Stimulated activated CD8-positive, alpha-beta memory T cell treated with anti-CD3 and anti-CD28 coated beads, Interleukin-7, amount 100 ng/mL, for 1 hour (primary cell): ENCODE results near the gene FN1.
"Not testable (repeated sequence)": the region's sequence is repeated elsewhere in the genome, so short reads cannot be mapped to it uniquely, and the experiment has no call there.

Source experiments
- DNase-seq, 2 donors: peaks; one replicate each; pipeline ENCODE4 v3.0.0-alpha.2; 2020; ENCODE audit warnings: low read depth in 2 of 2

Gene FN1

GRCh38 chr2:215365184-215365658, 70.6 kb downstream of the FN1 start:
- DNase-seq, result no peak

- DNase-seq, result no peak
Measured at GRCh38 chr2:215364157-215365155, 71.4 kb downstream of the FN1 start.

GRCh38 chr2:215363461-215364156, 72.3 kb downstream of the FN1 start:
- DNase-seq, result no peak

GRCh38 chr2:215363039-215363438, 72.8 kb downstream of the FN1 start:
- DNase-seq, result no peak

- no peak for DNase-seq
Measured at GRCh38 chr2:215362562-215362904, 73.3 kb downstream of the FN1 start.

GRCh38 chr2:215361876-215362561, 73.8 kb downstream of the FN1 start:
- DNase-seq, result no peak

- no peak for DNase-seq
Measured at GRCh38 chr2:215361211-215361875, 74.5 kb downstream of the FN1 start.

GRCh38 chr2:215360596-215360995, 75.3 kb downstream of the FN1 start:
- no peak for DNase-seq

GRCh38 chr2:215360059-215360458, 75.8 kb downstream of the FN1 start:
- not testable (repeated sequence) for DNase-seq

GRCh38 chr2:215359576-215359922, 76.3 kb downstream of the FN1 start:
- DNase-seq, result no peak

- no peak for DNase-seq
Measured at GRCh38 chr2:215358891-215359575, 76.8 kb downstream of the FN1 start.

- DNase-seq, result no peak
Measured at GRCh38 chr2:215358312-215358845, 77.5 kb downstream of the FN1 start.

- no peak for DNase-seq
Measured at GRCh38 chr2:215357660-215358059, 78.2 kb downstream of the FN1 start.

- DNase-seq, result no peak
Measured at GRCh38 chr2:215356948-215357461, 78.9 kb downstream of the FN1 start.

- no peak for DNase-seq
Measured at GRCh38 chr2:215356334-215356947, 79.4 kb downstream of the FN1 start.

- DNase-seq, result no peak
Measured at GRCh38 chr2:215355801-215356200, 80.1 kb downstream of the FN1 start.

GRCh38 chr2:215354771-215355695, 80.8 kb downstream of the FN1 start:
- DNase-seq, result no peak

- DNase-seq, result no peak
Measured at GRCh38 chr2:215352602-215353001, 83.3 kb downstream of the FN1 start.

GRCh38 chr2:215347878-215348277, 88.0 kb downstream of the FN1 start:
- DNase-seq, result no peak
